ENCODE measurements around the gene PCSK1N.
"Not testable (repeated sequence)": the region's sequence is repeated elsewhere in the genome, so short reads cannot be mapped to it uniquely, and the experiment has no call there.

Gene PCSK1N, protein sequence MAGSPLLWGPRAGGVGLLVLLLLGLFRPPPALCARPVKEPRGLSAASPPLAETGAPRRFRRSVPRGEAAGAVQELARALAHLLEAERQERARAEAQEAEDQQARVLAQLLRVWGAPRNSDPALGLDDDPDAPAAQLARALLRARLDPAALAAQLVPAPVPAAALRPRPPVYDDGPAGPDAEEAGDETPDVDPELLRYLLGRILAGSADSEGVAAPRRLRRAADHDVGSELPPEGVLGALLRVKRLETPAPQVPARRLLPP

DNA sequence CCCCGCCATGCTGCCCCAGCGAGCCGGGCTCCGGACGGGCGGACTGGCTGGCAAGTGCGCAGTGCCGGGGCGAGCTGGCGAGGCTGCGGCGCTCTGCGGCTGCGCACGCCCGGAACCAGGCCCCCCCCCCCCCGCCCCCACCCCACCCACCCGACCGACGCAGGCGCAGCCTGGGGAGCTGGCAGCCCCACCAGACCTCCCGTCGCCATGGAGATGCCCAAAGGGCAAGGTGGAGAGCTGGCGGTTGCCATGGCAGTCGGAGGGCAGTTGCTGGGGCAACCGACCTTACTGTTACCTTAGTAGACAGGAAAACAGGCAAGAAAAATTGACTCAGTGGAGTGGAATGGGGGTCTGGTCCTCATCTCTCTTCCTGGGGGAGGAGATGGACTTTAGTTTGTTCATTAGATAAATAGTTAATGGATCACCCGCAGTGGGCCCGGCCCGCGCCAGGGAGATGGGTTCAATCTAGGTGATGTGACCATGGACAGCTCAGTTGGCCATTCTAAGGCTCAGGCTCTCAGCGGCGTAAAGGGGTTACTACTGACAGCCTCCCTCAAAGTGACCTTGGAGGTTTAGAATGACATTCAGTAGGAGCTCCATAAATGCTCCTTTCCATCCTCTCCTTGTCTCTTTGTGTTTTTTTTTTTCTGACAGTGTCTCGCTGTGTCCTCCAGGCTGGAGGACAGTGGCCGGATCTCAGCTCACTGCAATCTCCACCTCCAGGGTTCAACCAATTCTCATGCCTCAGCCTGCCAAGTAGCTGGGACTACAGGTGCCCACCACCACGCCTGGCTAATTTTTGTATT is at the start of gene PCSK1N:
Gene PCSK1N (minus strand): TSS at position 87 of the 806 bp plus-strand sequence. CDS start 78 bp downstream, at position 9.
- DNase-seq = no peak

DNA sequence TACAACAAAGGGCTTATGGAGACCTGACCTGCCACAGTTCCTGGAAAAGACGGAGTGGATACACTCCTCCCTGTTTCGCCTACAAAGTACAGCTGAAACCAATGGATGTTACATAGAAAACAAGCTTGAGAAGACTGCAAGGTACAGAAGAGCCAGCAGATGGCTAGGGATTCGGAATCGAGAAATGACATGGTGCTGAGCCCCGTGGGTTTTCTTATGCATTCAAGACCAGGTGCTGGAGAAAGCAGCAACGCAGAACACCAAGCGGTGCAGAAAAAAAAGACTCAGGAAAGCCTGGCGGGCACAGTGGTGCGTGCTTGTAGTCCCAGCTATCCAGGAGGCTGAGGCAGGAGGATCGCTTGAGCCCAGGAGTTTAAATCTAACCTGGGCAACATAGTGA is 48.3 kb upstream of the PCSK1N start:
- no peak for DNase-seq

DNA sequence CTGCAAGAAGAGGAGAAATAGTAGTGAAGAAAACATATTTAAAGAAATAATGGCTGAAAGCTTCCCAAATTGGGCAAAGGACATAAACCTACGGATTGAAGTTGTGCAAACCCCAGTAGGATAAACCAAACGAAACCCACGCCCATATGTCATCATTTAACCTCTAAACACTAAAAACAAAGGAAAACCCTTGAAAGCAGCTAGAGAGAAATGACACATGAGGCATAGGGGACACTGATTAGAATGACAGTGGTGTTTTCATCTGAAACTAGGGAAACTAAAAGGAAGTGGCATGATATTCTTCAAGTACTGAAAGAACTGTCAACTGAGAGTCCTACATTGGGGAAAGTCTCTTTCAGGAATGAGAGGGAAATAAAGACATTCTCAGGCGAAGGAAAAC is 41.5 kb upstream of the PCSK1N start:
- DNase-seq = not testable (repeated sequence)

DNA sequence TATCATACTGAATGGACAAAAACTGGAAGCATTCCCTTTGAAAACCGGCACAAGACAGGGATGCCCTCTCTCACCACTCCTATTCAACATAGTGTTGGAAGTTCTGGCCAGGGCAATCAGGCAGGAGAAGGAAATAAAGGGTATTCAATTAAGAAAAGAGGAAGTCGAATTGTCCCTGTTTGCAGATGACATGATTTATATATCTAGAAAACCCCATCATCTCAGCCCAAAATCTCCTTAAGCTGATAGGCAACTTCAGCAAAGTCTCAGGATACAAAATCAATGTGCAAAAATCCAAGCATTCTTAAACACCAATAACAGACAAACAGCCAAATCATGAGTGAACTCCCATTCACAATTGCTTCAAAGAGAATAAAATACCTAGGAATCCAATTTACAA is 36.6 kb upstream of the PCSK1N start:
- DNase-seq = not testable (repeated sequence)

DNA sequence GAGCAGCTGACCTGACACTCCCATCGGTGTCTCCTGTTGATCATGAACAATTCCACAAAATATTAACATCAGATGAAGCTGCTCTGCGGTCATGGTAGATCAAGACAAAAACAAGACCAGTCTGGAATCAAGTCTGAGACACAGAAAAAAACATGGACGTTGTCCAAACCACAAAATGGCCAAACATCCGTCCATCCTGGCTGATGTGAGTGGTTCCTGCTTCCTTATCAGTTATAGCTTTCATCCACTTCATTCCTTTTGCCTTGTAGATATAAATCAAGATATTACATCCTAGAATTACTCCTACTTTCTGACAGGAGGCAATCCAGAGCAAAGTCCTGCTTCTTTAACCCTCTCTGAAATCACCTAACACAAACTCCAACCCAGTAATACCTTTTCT is 28.8 kb upstream of the PCSK1N start:
- DNase-seq = no peak

DNA sequence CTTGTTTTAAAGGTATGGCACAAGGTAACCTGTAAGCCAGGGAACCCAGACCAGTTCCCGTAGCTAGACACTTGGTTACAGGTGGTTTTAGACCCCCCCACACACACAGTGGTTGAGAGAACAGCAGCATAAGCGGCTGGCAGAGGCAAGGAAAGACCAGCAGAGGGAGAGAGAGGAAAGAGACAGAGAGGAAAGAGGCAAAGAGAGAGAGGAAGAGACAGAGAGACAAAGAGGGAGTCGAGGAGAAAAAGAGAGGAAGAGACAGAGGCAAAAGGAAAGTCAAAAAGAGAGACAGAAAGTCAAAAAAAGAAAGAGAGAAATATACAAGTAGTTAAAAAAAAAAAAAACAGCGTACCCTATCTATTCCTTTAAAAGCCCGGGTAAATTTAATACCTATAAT is 19.5 kb upstream of the PCSK1N start:
- no peak for DNase-seq

DNA sequence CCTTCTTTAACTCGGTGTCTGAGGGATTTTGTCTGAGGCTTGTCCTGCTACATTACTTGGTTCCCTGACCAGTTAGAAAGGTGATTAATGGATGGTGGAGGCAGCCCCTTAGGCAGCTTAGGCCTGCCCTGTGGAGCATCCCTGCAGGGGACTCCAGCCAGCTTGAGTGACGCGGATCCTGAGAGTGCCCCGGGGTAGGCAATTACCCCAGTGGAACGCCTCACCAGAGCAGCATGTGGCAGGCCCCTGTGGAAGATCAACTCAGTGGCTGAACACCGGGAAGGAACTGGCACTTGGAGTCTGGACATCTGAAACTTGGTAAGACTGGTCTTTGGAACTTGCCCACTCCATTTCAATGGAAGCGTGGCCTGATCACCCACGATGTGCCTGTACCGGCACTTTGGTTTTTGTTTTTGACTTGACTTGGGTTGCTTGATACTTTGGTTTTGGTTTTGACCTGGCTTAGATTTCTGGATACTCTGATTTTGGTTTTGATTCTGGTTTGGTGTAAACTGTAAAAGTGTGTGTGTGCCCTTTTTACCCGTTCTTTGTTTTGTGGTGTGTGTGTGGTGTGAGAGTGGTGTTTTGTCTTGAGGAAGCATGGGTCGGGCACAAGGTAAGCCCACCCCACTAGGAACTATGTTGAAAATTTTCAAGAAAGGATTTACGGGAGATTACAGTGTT is 18.9 kb upstream of the PCSK1N start:
- not testable (repeated sequence) for DNase-seq

DNA sequence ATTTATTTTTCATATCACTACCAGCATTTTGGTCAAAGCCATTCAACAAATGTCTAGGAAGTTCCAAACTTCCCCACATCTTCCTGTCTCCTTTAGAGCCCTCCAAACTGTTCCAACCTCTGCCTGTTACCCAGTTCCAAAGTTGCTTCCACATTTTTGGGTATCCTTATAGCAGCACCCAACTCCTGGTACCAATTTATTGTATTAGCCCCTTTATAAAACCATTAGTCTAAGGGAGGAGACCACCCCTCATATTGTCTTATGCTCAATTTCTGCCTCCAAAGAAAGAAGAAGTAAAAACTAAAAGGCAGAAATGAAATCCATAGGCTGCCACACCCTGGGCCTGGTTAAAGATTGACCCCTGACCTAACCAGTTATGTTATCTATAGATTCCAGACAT is 18.1 kb upstream of the PCSK1N start:
- not testable (repeated sequence) for DNase-seq

DNA sequence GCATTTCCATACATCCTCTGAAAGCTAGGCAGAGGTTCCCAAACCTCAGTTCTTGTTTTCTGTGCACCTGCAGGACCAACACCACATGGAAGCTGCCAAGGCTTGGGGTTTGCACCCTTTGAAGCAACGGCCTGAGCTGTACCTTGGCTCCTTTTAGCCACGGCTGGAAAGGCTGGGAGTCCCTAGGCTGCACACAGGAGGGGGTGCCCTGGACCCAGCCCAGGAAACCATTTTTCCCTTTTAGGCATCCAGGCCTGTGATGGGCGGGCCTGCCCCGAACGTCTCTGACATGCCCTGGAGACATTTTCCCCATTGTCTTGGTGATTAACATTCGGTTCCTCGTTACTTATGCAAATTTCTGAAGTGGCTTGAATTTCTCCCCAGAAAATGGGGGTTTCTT is 17.4 kb upstream of the PCSK1N start:
- no peak for DNase-seq

DNA sequence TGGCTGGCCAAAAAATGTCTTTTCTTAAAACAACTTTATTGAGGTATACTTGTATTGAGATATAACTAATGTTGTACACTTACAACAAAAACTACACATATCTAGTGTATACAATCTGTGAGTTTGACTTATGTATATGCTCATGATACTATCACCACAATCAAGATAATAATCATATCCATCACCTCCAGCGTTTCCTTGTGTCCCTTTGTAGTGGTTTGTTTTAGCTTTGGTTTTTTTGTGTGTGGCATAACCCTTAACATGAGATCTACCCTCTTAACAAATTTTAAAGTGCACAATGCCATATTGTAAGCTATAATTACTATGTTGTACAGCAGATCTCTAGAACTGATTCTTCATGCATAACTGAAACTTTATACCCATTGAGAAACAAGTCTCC is 13.4 kb upstream of the PCSK1N start:
- no peak for DNase-seq

DNA sequence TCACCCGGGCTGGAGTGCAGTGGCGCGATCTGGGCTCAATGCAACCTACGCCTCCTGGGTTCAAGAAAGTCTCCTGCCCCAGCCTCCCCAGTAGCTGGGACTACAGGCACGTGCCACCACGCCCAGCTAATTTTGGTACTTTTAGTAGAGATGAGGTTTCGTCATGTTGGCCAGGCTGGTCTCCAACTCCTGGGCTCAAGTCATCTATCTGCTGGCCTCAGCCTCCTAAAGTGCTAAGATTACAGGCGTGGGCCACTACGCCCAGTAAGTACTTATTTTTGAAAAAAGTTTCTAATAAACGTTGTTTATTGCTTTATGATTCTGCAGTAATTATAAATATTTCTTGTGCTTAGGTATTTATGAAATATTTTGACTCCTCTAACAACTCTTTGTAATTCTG is 4.3 kb upstream of the PCSK1N start:
- no peak for DNase-seq

DNA sequence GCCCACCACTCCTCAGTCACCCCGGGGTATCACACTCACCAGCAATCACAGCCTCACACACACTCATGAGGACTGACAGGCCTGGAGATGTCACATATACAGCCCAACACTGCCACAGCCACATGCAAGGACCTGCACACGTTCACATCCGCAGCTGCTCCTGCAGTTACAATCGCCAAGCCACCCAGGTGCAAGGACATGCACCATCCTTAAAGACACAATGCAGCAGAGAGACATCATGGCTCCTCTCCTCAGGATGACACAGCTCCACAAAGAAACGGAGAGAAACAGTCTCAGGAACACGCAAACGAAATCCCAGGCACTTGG is 1.1 kb downstream of the PCSK1N start:
- DNase-seq = no peak

DNA sequence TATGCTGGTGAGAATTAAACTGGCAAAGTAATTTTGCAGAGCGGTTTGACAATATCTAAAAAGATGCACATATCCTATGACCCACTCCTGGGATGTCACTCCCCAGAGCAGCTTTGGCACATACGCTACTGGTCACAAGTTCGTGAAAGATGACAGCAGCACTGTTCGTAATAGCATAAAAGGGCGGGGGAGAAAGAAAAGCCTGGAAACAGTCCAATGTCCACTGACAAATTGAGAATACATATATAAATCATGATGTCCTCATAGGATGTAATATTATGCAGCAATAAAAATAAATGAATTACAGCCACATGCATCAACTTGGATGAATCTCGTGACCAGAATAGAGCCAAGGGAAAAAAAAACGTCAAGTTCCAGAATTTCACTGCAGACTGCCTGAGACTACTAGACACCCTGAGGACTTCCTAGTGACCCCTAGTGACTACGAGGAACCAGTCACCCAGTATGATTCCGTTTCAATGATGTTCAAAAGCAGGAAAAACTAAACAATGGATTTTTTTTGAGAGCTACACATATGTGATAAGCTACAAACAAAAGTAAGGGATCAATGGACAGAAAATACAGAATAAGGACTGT is 1.8 kb downstream of the PCSK1N start:
- DNase-seq = no peak

DNA sequence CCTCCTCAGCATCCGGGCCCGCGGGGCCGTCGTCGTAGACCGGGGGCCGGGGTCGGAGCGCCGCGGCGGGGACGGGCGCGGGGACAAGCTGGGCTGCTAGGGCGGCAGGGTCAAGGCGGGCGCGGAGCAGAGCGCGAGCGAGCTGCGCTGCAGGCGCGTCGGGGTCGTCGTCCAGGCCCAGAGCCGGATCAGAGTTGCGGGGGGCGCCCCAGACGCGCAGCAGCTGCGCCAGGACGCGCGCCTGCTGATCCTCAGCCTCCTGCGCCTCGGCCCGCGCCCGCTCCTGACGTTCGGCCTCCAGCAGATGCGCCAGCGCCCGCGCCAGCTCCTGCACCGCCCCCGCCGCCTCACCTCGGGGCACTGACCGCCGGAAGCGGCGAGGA is 3.5 kb downstream of the PCSK1N start:
- DNase-seq = no peak

DNA sequence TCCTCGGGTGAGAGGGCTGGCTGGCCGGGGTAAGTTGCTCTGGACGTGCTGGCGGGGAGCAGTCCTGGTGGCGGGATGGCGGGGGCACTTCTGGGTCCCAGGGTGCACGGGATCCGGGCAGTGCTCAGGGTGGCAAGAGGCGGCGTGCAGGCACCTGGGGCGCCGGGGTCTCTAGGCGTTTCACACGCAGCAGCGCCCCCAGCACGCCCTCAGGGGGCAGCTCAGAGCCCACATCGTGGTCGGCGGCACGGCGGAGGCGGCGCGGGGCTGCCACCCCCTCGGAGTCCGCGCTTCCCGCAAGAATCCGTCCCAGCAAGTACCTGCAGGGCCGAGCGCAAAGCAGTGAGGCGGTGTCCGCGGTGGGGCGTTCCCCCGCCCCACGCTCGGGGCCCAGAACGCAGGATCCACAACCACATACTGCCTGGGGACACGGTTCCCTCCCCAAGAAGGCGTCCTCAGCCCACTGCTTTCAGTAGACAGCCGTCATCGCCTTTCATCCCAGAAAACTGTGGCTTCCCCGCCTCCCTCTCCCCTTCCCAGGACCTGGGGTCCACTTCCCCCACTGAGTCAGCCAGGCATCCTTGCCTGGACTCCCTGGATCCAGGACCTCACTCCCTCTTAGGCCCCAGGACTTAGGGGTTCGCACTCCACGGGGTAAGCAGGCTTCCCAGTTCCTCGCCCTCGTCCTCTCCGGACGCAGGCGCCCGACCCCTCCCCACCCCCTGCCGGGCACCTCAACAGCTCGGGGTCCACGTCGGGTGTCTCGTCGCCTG is 4.1 kb downstream of the PCSK1N start:
- no peak for DNase-seq

DNA sequence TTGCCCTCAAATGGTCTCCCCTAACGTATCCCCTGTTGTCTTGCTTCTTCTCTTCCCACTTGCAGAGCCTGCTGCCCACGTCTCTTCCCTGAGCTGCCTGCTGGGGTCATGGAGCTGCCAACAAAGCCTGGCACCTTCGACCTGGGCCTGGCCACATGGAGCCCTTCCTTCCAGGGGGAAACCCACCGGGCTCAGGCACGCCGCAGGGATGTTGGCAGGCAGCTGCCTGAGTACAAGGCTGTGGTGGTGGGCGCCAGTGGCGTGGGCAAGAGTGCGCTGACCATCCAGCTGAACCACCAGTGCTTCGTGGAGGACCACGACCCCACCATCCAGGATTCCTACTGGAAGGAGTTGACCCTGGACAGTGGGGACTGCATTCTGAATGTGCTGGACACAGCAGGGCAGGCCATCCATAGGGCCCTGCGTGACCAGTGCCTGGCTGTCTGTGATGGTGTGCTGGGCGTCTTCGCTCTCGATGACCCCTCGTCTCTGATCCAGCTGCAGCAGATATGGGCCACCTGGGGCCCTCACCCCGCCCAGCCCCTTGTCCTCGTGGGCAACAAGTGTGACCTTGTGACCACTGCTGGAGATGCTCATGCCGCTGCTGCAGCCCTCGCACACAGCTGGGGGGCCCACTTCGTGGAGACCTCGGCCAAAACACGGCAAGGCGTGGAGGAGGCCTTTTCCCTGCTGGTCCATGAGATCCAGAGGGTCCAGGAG is 6.2 kb downstream of the PCSK1N start:
- DNase-seq = no peak

DNA sequence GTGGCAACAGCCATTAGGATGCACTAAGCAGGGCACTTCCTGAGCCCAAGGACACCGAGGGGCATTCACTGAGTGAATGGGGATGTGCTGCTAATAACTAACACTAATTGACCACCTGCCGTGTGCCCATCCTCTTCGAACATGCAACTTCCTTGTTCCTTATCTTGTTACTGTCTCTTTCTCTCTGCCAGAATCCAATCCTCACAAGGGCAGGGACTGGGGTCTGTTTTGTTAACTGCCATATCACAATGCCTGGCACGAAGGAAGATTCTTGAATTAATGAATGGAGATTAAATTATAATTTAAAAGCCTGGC is 7.8 kb downstream of the PCSK1N start:
- no peak for DNase-seq

DNA sequence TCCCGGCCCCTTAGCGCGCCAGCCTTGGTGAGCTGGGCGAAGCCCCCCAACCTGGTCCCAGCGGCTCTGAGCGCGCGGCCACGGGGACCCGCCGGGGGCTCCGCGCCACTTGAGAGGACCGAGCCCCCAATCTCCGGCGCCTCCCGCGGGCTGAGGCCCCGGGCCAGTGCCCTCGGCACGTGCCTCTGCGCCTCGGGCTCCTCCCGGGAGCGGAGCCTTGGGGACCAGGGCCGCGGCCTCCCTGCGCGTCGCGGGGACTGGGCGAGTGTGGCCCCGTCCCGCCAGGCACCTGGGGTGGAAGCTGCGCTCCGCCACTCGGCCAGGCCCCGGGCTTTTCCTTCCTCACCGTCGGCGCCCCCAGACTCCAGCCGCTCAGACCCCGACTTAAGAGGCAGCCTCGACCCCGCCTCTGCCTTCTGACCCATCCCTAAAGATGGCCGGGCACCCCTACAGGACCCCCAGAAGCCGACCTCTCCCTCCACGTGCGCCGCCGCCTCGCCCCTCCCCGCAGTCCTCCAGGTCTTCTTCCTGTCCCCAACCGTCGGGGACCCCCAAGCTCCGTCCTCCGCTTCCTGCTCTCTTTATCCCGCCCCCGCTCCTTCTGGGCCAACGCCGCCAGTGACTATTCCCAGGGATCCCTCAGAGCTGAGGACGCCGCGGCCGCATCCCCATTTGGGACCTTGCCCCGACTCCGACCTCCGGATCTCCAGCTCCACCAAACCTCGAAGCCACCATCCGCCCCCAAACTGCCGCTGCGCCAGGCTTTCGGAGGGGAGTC is 8.3 kb downstream of the PCSK1N start:
- no peak for DNase-seq

DNA sequence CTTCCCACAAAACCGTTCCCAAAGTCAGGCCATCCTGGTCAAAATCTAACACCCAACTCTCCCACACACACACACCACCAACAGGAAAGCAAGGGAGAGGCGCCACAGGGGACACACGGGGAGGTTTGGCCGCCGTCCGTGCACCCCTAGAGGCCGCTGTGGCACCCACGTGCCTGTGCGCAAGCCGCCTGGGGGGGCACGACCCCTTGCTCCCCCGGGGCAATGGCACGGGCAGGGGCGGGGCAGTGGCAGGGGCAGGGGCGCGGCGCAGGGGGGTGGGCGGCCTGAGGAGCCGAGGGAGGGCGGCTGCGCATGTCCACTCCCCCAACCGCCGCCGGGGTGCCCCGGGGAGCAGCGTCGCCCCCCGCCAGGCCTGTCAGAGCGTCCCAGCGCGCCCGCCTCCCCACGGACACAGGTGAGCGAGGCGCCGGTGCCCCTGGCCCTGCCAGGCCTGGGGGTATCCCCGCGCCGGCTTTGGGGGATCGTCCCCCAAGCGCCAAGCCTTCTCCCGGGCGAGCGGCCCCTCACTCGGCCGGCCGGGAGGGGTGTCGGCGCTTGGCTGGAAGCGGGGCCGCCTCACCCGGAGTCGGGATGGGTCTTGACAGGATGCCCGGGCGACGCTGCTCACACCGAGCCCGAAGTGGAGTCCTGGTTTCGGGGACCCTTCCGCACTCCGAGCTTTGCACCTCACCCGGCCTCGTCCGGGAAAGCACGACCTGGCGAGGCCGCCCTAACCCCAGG is 9.1 kb downstream of the PCSK1N start, which contains the start of gene ERAS:
Gene ERAS (plus strand): TSS at position 379 of the 741 bp plus-strand sequence. CDS start 2,611 bp downstream, outside the sequence.
- DNase-seq = no peak

DNA sequence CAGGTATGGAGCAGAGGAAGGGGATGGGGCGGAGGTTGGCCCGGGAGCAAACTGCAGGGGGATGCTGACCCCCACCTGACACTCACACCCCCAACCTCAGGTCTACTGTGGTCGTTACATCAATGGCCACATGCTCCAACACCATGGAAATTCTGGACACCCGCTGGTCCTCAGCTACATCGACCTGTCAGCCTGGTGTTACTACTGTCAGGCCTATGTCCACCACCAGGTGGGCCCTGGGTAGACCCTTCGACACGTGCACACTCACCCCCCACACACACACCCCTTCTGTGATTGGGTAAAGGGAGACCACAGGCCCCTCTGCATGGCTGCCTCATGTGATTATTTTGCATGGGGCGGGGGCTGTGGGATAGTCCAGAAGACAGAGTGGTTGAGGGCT is 11.3 kb downstream of the PCSK1N start:
- DNase-seq = no peak

DNA sequence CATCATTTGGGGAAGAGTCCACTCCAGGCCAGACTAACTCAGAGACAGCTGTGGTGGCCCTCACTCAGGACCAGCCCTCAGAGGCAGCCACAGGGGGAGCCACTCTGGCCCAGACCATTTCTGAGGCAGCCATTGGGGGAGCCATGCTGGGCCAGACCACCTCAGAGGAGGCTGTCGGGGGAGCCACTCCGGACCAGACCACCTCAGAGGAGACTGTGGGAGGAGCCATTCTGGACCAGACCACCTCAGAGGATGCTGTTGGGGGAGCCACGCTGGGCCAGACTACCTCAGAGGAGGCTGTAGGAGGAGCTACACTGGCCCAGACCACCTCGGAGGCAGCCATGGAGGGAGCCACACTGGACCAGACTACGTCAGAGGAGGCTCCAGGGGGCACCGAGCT is 12.4 kb downstream of the PCSK1N start:
- DNase-seq = no peak
